ENCODE results near the gene RUNX2. TPM values are rescaled to one million over a fixed set of nuclear protein-coding genes. Genes with fewer than 3 reads are reported as not detected.

Gene RUNX2
- total and polyA plus RNA-seq, 12 donors = 0.28 to 4.5 (median 1.8) TPM

DNA sequence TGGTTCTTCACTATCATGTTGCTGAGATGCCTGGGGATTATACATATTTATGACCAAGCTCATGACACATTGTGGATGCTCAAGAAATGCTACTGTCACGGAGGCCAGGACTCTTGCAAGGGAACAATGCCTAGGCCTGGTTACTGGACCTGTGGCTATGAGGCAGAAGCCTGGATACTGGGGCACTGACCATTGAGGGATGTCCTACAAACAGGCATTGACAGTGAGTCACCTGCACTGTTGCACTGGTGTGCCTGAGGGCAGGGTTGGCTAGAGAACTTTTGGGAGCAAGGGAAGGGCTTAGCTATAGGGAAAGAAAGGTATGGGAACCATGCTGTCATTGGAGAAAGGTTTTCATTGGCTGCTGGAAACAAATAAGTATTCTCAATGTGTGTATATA lies 362.7 kb downstream of the RUNX2 start:
- DNase-seq = no peak
- H3K27me3 ChIP-seq = no peaks in the 10 kb centered on the region
- H3K4me1 ChIP-seq (replicated peaks in 1 of 2) = no peaks in the 10 kb centered on the region
- no peaks in the 10 kb centered on the region for H3K36me3 ChIP-seq (replicated peaks in 1 of 2)
- no peaks in the 10 kb centered on the region for H3K9me3 ChIP-seq (replicated peaks in 1 of 3)
- intact Hi-C loops (cut with DNase I) = no loop called here
- H3K27ac ChIP-seq = no peak overlapping the region
- no peak overlapping the region for H3K4me3 ChIP-seq
- TF ChIP-seq, protein P1, sequence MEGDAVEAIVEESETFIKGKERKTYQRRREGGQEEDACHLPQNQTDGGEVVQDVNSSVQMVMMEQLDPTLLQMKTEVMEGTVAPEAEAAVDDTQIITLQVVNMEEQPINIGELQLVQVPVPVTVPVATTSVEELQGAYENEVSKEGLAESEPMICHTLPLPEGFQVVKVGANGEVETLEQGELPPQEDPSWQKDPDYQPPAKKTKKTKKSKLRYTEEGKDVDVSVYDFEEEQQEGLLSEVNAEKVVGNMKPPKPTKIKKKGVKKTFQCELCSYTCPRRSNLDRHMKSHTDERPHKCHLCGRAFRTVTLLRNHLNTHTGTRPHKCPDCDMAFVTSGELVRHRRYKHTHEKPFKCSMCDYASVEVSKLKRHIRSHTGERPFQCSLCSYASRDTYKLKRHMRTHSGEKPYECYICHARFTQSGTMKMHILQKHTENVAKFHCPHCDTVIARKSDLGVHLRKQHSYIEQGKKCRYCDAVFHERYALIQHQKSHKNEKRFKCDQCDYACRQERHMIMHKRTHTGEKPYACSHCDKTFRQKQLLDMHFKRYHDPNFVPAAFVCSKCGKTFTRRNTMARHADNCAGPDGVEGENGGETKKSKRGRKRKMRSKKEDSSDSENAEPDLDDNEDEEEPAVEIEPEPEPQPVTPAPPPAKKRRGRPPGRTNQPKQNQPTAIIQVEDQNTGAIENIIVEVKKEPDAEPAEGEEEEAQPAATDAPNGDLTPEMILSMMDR (IDR thresholded peaks at IDR 0.05) = no peak
- no peak for TF ChIP-seq POLR2A (IDR thresholded peaks at IDR 0.05)
- WGBS, 4 donors = 88 to 100% (median 93%) methylated on average over 1 of the region's 1 CpG

DNA sequence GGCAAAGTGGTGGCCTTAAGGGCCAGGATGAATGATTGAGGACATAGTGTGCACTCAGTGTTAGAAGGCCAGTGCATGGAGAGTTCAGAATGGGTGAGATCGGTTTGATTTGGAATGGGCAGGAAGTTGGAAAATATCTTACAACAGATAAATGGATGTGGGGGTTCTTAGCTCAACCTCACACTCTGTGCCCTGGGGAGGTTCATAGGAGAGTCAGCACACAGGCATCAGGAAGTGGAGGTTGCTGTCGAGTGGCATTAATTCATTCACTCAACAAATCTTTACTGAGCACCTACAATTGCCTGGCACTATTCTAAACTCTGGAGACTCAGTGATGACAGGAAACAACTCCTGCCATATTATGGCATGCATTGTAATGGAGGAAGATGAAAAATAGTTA lies 363.3 kb downstream of the RUNX2 start:
- H3K4me3 ChIP-seq = no peak overlapping the region
- intact Hi-C loops (cut with DNase I) = no loop called here
- 54 to 76% (median 60%) methylated on average over 2 of the region's 2 CpGs for WGBS, 4 donors
- no peak overlapping the region for H3K27ac ChIP-seq
- no peaks in the 10 kb centered on the region for H3K4me1 ChIP-seq (replicated peaks in 1 of 2)
- no peak for DNase-seq
- H3K27me3 ChIP-seq = no peaks in the 10 kb centered on the region
- no peaks in the 10 kb centered on the region for H3K36me3 ChIP-seq (replicated peaks in 1 of 2)
- no peaks in the 10 kb centered on the region for H3K9me3 ChIP-seq (replicated peaks in 1 of 3)
- TF ChIP-seq, protein P1 (IDR thresholded peaks at IDR 0.05) = no peak
- no peak for TF ChIP-seq POLR2A (IDR thresholded peaks at IDR 0.05)

DNA sequence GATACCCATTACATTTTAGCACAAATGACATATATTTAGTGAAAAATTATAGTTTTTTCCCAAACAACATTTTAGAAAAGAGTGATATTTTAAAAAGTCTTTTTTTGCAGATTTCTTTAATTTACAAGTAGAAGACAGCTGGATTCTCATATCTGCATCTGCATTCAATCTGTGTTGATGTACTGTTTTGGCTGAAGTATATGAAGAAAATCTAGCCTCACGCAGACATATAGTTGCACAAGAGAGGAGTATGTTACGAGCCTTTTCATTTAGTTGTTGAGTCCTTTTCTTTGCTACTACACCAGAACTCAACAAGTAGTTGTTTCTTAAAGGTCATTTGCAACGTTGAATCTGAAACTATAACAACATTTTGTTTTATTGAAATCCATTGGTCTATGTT lies 363.9 kb downstream of the RUNX2 start:
- DNase-seq = no peak
- 79 to 81% (median 81%) methylated on average over 3 of the region's 3 CpGs for WGBS, 4 donors
- Histone ChIP-seq H3K27ac (no peak overlapping the region), H3K9me3 (replicated peaks in 1 of 3) (no peaks in the 10 kb centered on the region), H3K36me3 (replicated peaks in 1 of 2) (no peaks in the 10 kb centered on the region), H3K4me3 (no peak overlapping the region), H3K4me1 (replicated peaks in 1 of 2) (no peaks in the 10 kb centered on the region), H3K27me3 (no peaks in the 10 kb centered on the region)
- TF ChIP-seq POLR2A (IDR thresholded peaks at IDR 0.05) = no peak
- TF ChIP-seq, protein P1 (IDR thresholded peaks at IDR 0.05) = no peak
- intact Hi-C loops (cut with DNase I) = no loop called here

DNA sequence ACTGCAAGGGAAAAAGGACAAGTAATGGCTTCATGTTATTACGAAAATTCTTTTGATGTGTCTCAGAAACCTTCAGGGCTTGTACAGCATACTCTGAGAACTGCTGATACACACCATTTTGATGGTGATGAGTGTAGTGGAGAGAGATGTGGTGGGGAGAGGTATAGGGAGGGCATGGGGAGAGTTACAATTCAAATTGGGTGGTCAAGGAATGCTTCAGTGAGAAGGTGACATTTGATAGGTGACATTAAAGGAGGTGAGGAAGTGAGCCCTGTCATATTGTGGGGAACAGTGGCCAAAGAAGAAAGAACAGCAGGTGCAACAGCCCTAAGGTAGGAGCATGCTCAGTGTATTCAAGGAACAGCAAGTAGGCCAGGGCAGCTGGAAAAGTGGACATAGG lies 368.6 kb downstream of the RUNX2 start:
- WGBS, 4 donors = 74 to 85% (median 81%) methylated on average over 1 of the region's 1 CpG
- intact Hi-C loops (cut with DNase I) = no loop called here
- H3K4me1 ChIP-seq (replicated peaks in 1 of 2) = no peaks in the 10 kb centered on the region
- H3K4me3 ChIP-seq = no peak overlapping the region
- DNase-seq = no peak
- no peaks in the 10 kb centered on the region for H3K36me3 ChIP-seq (replicated peaks in 1 of 2)
- no peaks in the 10 kb centered on the region for H3K27me3 ChIP-seq
- H3K27ac ChIP-seq = no peak overlapping the region
- TF ChIP-seq POLR2A (IDR thresholded peaks at IDR 0.05) = no peak
- TF ChIP-seq, protein P1 (IDR thresholded peaks at IDR 0.05) = no peak
- no peaks in the 10 kb centered on the region for H3K9me3 ChIP-seq (replicated peaks in 1 of 3)
